Measurements from ENCODE around the gene CPNE7.

CPNE7 gene

DNA sequence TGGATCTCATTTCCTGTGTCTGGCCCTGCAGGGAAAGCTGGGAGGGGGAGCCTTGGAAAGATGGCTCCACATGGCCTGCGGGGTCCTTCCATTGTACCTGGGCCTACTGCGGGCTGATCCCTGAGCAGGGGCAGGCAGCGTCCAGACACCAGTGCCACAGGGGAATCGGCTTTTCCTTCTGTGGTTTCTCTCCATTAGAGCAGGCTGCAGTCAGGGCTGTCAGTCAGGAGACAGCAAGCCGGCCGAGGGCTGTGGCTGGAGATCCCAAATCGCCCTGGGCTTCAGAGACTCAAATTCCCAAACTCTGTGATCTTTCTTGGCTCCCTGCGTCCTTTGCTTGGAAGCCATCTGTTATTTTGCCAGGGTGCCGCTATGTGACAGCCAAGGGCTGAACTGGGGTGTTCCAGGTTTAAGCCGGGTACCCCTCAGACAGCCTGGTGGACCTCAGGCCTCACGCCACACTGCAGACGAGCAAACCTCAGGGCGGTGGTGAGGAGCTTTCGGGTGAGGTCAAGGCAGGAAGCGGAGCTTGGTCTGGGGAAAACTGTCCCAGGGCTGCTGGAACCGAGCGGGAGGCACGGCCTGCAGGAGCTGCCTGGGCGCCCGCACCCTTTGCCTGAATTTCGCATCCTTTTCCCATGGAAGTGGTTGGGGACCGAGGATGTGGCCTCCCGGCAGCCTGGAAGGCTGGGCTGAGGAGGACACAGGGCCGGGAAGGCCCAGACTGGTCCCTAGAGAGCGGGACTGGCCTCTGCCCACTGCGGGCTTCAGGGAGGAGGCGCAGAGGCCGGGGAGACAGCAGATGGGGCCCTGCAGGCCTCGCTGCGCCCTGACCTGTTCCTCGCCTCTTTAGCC, 1.5 kb upstream of the CPNE7 start:
- peak overlapping the region; percentile 86 for H3K4me2 ChIP-seq (ENCODE audit: low read length)
- peaks cover 5% of the 10 kb centered on the region for H3K27me3 ChIP-seq (ENCODE audit: control insufficient read depth, low read length)
- H3K4me1 ChIP-seq (ENCODE audit: control insufficient read depth, low read length), result peaks cover 37% of the 10 kb centered on the region
- H4K20me1 ChIP-seq (ENCODE audit: control insufficient read depth, insufficient read depth, low read depth, low read length), result no peaks in the 10 kb centered on the region
- no peaks in the 10 kb centered on the region for H3F3A ChIP-seq (ENCODE audit: control insufficient read depth, insufficient read depth)
- H3K79me2 ChIP-seq (ENCODE audit: control insufficient read depth, low read length), result no peaks in the 10 kb centered on the region
- TF ChIP-seq EZH2phosphoT487 (IDR thresholded peaks at IDR 0.05; ENCODE audit: borderline replicate concordance, low read length) (no peak), CTCF (IDR thresholded peaks at IDR 0.05; ENCODE audit: low read depth, low read length, poor library complexity, severe bottlenecking) (no peak)
- H3K36me3 ChIP-seq (ENCODE audit: control insufficient read depth, low read length), result no peaks in the 10 kb centered on the region
- no peak overlapping the region for H3K27ac ChIP-seq (ENCODE audit: low read depth, low read length)
- H3K9me3 ChIP-seq (ENCODE audit: control insufficient read depth, insufficient read depth, low read length), result no peaks in the 10 kb centered on the region
- H3K4me3 ChIP-seq (ENCODE audit: low read length), result peak overlapping the region; percentile 73
- no peaks in the 10 kb centered on the region for H3K9me2 ChIP-seq (replicated peaks; ENCODE audit: control insufficient read depth, low read length)

DNA sequence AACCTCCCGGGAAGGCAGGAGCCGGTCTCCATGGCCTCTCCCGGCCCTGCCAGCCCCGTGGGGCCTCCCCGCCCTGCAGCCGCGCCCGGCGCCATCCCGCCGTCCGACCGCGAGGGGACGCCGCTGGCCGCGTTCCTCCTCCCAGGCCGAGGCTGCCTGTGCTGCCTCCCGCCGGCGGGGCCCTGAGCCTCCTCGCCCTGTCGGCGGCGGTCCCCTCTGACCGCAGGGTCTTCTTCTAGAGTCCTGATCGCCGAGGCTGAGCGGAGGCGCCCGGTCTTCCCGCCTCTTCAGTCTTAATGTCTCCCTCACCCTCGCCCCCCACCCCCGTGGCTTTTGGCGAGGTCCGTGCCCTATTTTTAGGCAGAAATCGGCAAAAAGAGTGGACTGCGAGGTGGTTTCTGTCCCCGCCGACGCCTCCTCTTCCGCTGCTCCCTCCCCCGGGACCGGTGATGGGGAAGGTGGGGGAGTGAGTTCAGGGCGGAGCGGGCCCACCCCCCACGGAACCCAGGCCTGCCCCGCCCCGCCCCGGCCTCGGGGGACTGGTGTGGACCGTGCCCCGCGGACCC, 794 bp upstream of the CPNE7 start:
- no peak overlapping the region for H3K27ac ChIP-seq (ENCODE audit: low read depth, low read length)

GRCh38 chr16:89576153-89577054, 846 bp downstream of the CPNE7 start:
- peaks cover 5% of the 10 kb centered on the region for H3K27me3 ChIP-seq (ENCODE audit: control insufficient read depth, low read length)
- H3K9me3 ChIP-seq (ENCODE audit: control insufficient read depth, insufficient read depth, low read length), result peaks cover 10% of the 10 kb centered on the region; the same call in 1 of the 2 replicates
- H3K9me2 ChIP-seq (replicated peaks; ENCODE audit: control insufficient read depth, low read length), result no peaks in the 10 kb centered on the region
- H3K4me2 ChIP-seq (ENCODE audit: low read length), result peak overlapping the region; percentile 33
- TF ChIP-seq CTCF (IDR thresholded peaks at IDR 0.05; ENCODE audit: low read depth, low read length, poor library complexity, severe bottlenecking) (no peak), EZH2phosphoT487 (IDR thresholded peaks at IDR 0.05; ENCODE audit: borderline replicate concordance, low read length) (no peak)
- peak overlapping the region; percentile 20; the same call in 1 of the 2 replicates for H3K4me3 ChIP-seq (ENCODE audit: low read length)
- 0 out of 2 replicates have a peak, but pooled peaks cover 3% of the 10 kb centered on the region for H3F3A ChIP-seq (ENCODE audit: control insufficient read depth, insufficient read depth)
- no peaks in the 10 kb centered on the region for H3K36me3 ChIP-seq (ENCODE audit: control insufficient read depth, low read length)
- no peaks in the 10 kb centered on the region for H3K79me2 ChIP-seq (ENCODE audit: control insufficient read depth, low read length)
- no peak overlapping the region for H3K27ac ChIP-seq (ENCODE audit: low read depth, low read length)
- no peaks in the 10 kb centered on the region for H4K20me1 ChIP-seq (ENCODE audit: control insufficient read depth, insufficient read depth, low read depth, low read length)
- peaks cover 35% of the 10 kb centered on the region for H3K4me1 ChIP-seq (ENCODE audit: control insufficient read depth, low read length)

More for the DNA sequence above, 794 bp upstream of the CPNE7 start:
- peaks cover 5% of the 10 kb centered on the region for H3K27me3 ChIP-seq (ENCODE audit: control insufficient read depth, low read length)
- H3K4me3 ChIP-seq (ENCODE audit: low read length), result peak overlapping the region; percentile 73
- no peaks in the 10 kb centered on the region for H3K9me3 ChIP-seq (ENCODE audit: control insufficient read depth, insufficient read depth, low read length)
- H3K4me1 ChIP-seq (ENCODE audit: control insufficient read depth, low read length), result peaks cover 37% of the 10 kb centered on the region
- H3K4me2 ChIP-seq (ENCODE audit: low read length), result peak overlapping the region; percentile 86
- no peaks in the 10 kb centered on the region for H3F3A ChIP-seq (ENCODE audit: control insufficient read depth, insufficient read depth)
- no peaks in the 10 kb centered on the region for H3K36me3 ChIP-seq (ENCODE audit: control insufficient read depth, low read length)
- peak; percentile 64 for TF ChIP-seq CTCF (IDR thresholded peaks at IDR 0.05; ENCODE audit: low read depth, low read length, poor library complexity, severe bottlenecking)
- TF ChIP-seq EZH2phosphoT487 (IDR thresholded peaks at IDR 0.05; ENCODE audit: borderline replicate concordance, low read length), result no peak; the same call in 1 of the 2 replicates
- no peaks in the 10 kb centered on the region for H3K79me2 ChIP-seq (ENCODE audit: control insufficient read depth, low read length)
- H3K9me2 ChIP-seq (replicated peaks; ENCODE audit: control insufficient read depth, low read length), result no peaks in the 10 kb centered on the region
- H4K20me1 ChIP-seq (ENCODE audit: control insufficient read depth, insufficient read depth, low read depth, low read length), result no peaks in the 10 kb centered on the region

Measured in DOHH2 (cell line).